Measurements from ENCODE around the gene PARP12.

Gene PARP12

GRCh38 chr7:140008755-140009610, 53.8 kb downstream of the PARP12 start:
- Histone ChIP-seq H3K36me3 (ENCODE audit: control insufficient read depth, insufficient read depth, low read length) (no peaks in the 10 kb centered on the region), H3K4me1 (ENCODE audit: control insufficient read depth, low read depth, low read length) (peaks cover 3% of the 10 kb centered on the region), H2AK5ac (ENCODE audit: low read length) (no peak overlapping the region), H3K56ac (ENCODE audit: low read length) (no peak overlapping the region), H2BK15ac (replicated peaks; ENCODE audit: low read depth) (no peak overlapping the region), H3K4ac (ENCODE audit: low read depth, low read length) (no peak overlapping the region), H4K8ac (ENCODE audit: low read depth, low read length) (no peak overlapping the region), H3K23ac (ENCODE audit: low read length) (no peak overlapping the region), H3K4me3 (ENCODE audit: low read length) (no peak overlapping the region), H3K4me2 (ENCODE audit: low read length) (no peak overlapping the region), H3K79me1 (ENCODE audit: low read length) (no peaks in the 10 kb centered on the region), H3K79me2 (ENCODE audit: control insufficient read depth, insufficient read depth, low read length) (no peaks in the 10 kb centered on the region), H4K5ac (ENCODE audit: low read length) (no peak overlapping the region), H3K27me3 (ENCODE audit: insufficient read depth, low read length, poor library complexity) (no peaks in the 10 kb centered on the region), H2BK5ac (ENCODE audit: low read length) (no peak overlapping the region), H2BK120ac (ENCODE audit: low read depth, low read length) (no peak overlapping the region), H3K18ac (ENCODE audit: low read length) (no peak overlapping the region), H3K27ac (ENCODE audit: low read depth, low read length) (no peak overlapping the region), H3K9ac (ENCODE audit: low read length) (no peak overlapping the region)
- no CpG with 5 or more reads among the region's 16 CpGs for WGBS (ENCODE audit: extremely low coverage, insufficient coverage, low lambda C conversion rate)
- DNase-seq = no peak

- H3K18ac ChIP-seq (ENCODE audit: low read length) = no peak overlapping the region
- no peaks in the 10 kb centered on the region for H3K27me3 ChIP-seq (ENCODE audit: insufficient read depth, low read length, poor library complexity)
- H3K36me3 ChIP-seq (ENCODE audit: control insufficient read depth, insufficient read depth, low read length) = no peaks in the 10 kb centered on the region
- WGBS (ENCODE audit: extremely low coverage, insufficient coverage, low lambda C conversion rate) = no CpG with 5 or more reads among the region's 11 CpGs
- no peak overlapping the region for H3K4ac ChIP-seq (ENCODE audit: low read depth, low read length)
- no peak overlapping the region for H2AK5ac ChIP-seq (ENCODE audit: low read length)
- H3K27ac ChIP-seq (ENCODE audit: low read depth, low read length) = no peak overlapping the region
- DNase-seq = no peak
- H2BK120ac ChIP-seq (ENCODE audit: low read depth, low read length) = no peak overlapping the region
- H3K4me3 ChIP-seq (ENCODE audit: low read length) = no peak overlapping the region
- H2BK15ac ChIP-seq (replicated peaks; ENCODE audit: low read depth) = no peak overlapping the region
- no peaks in the 10 kb centered on the region for H3K79me2 ChIP-seq (ENCODE audit: control insufficient read depth, insufficient read depth, low read length)
- H4K8ac ChIP-seq (ENCODE audit: low read depth, low read length) = no peak overlapping the region
- H3K79me1 ChIP-seq (ENCODE audit: low read length) = no peaks in the 10 kb centered on the region
- H3K4me1 ChIP-seq (ENCODE audit: control insufficient read depth, low read depth, low read length) = peaks cover 3% of the 10 kb centered on the region
- H4K5ac ChIP-seq (ENCODE audit: low read length) = no peak overlapping the region
- H3K9ac ChIP-seq (ENCODE audit: low read length) = no peak overlapping the region
- no peak overlapping the region for H2BK5ac ChIP-seq (ENCODE audit: low read length)
- no peak overlapping the region for H3K23ac ChIP-seq (ENCODE audit: low read length)
- H3K56ac ChIP-seq (ENCODE audit: low read length) = no peak overlapping the region
- no peak overlapping the region for H3K4me2 ChIP-seq (ENCODE audit: low read length)
Observed at GRCh38 chr7:140007051-140007690, 55.6 kb downstream of the PARP12 start.

DNA sequence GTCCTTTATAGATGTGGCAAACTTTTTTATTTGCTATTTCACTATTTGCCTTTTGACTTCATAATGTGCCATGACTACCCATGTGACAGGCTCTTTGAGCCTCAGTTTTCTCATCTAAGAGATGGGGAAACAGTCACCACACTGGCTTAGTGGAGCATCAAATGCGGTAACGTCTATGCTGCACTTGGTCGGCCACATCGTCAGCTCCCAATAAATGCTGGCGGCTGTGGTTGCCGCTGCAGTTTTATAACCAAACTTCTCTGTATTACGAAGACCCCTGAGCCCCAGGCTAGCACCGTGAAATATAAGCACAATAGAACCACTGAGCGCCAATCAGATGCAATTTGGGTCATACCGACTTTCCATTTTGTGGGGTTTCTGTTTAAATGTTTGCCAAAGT, 56.2 kb downstream of the PARP12 start:
- no peak overlapping the region for H3K4ac ChIP-seq (ENCODE audit: low read depth, low read length)
- H3K79me2 ChIP-seq (ENCODE audit: control insufficient read depth, insufficient read depth, low read length) = no peaks in the 10 kb centered on the region
- no peak for DNase-seq
- H4K5ac ChIP-seq (ENCODE audit: low read length) = no peak overlapping the region
- H3K56ac ChIP-seq (ENCODE audit: low read length) = no peak overlapping the region
- no peak overlapping the region for H4K8ac ChIP-seq (ENCODE audit: low read depth, low read length)
- H3K27ac ChIP-seq (ENCODE audit: low read depth, low read length) = no peak overlapping the region
- no peak overlapping the region for H3K23ac ChIP-seq (ENCODE audit: low read length)
- no peak overlapping the region for H2BK120ac ChIP-seq (ENCODE audit: low read depth, low read length)
- no peaks in the 10 kb centered on the region for H3K4me1 ChIP-seq (ENCODE audit: control insufficient read depth, low read depth, low read length)
- no peak overlapping the region for H3K4me3 ChIP-seq (ENCODE audit: low read length)
- no peak overlapping the region for H2BK5ac ChIP-seq (ENCODE audit: low read length)
- no peak overlapping the region for H3K9ac ChIP-seq (ENCODE audit: low read length)
- no peak overlapping the region for H2BK15ac ChIP-seq (replicated peaks; ENCODE audit: low read depth)
- H3K18ac ChIP-seq (ENCODE audit: low read length) = no peak overlapping the region
- no peaks in the 10 kb centered on the region for H3K27me3 ChIP-seq (ENCODE audit: insufficient read depth, low read length, poor library complexity)
- no CpG with 5 or more reads among the region's 10 CpGs for WGBS (ENCODE audit: extremely low coverage, insufficient coverage, low lambda C conversion rate)
- H3K36me3 ChIP-seq (ENCODE audit: control insufficient read depth, insufficient read depth, low read length) = no peaks in the 10 kb centered on the region
- H3K79me1 ChIP-seq (ENCODE audit: low read length) = no peaks in the 10 kb centered on the region
- H3K4me2 ChIP-seq (ENCODE audit: low read length) = no peak overlapping the region
- no peak overlapping the region for H2AK5ac ChIP-seq (ENCODE audit: low read length)

DNA sequence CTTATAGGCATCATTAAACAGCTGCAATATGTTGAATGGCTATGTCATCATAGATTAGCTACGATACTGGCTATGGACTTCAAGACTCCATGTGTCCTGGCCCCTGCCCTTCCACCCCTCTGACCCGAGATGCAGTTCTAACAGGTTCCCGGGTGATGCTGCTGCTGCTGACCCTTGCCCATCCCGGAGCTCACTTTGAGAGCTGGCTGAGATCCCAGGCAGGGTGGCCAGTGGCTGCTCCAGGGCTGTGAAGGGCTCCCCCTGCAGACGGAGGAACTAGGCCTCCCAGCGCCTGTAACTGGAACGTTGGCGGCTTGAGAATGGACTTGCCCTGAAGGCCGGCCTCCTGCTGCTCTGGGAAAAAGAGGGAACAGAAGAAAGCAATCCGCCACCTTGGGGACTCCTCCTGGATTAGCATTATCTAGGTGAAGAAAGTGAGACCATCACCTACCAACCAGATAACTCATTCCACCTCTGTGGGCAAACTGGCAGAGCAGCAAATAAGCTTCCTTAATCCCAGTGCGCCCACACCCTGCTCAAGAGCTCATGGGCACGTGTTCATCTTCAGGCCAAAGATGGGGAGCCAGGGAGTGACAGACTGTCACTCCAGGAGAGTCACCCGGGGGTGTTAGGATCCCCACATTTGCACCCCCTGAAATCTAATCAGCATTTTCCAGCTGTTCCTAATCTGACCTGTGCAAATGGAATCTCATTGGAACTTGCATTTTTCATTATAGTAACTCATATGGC, 56.8 kb downstream of the PARP12 start:
- no peak overlapping the region for H3K18ac ChIP-seq (ENCODE audit: low read length)
- H2AK5ac ChIP-seq (ENCODE audit: low read length) = no peak overlapping the region
- no peak overlapping the region for H3K4me3 ChIP-seq (ENCODE audit: low read length)
- H3K27me3 ChIP-seq (ENCODE audit: insufficient read depth, low read length, poor library complexity) = no peaks in the 10 kb centered on the region
- no peak overlapping the region for H3K27ac ChIP-seq (ENCODE audit: low read depth, low read length)
- no peak overlapping the region for H3K4me2 ChIP-seq (ENCODE audit: low read length)
- no peak overlapping the region for H3K23ac ChIP-seq (ENCODE audit: low read length)
- DNase-seq = peak; percentile 85
- no CpG with 5 or more reads among the region's 13 CpGs for WGBS (ENCODE audit: extremely low coverage, insufficient coverage, low lambda C conversion rate)
- H3K56ac ChIP-seq (ENCODE audit: low read length) = peak overlapping the region; percentile 15
- no peak overlapping the region for H4K8ac ChIP-seq (ENCODE audit: low read depth, low read length)
- H2BK15ac ChIP-seq (replicated peaks; ENCODE audit: low read depth) = no peak overlapping the region
- no peaks in the 10 kb centered on the region for H3K79me2 ChIP-seq (ENCODE audit: control insufficient read depth, insufficient read depth, low read length)
- H3K9ac ChIP-seq (ENCODE audit: low read length) = no peak overlapping the region
- H2BK5ac ChIP-seq (ENCODE audit: low read length) = no peak overlapping the region
- no peaks in the 10 kb centered on the region for H3K36me3 ChIP-seq (ENCODE audit: control insufficient read depth, insufficient read depth, low read length)
- no peak overlapping the region for H3K4ac ChIP-seq (ENCODE audit: low read depth, low read length)
- no peaks in the 10 kb centered on the region for H3K4me1 ChIP-seq (ENCODE audit: control insufficient read depth, low read depth, low read length)
- no peak overlapping the region for H2BK120ac ChIP-seq (ENCODE audit: low read depth, low read length)
- no peaks in the 10 kb centered on the region for H3K79me1 ChIP-seq (ENCODE audit: low read length)
- H4K5ac ChIP-seq (ENCODE audit: low read length) = no peak overlapping the region

DNA sequence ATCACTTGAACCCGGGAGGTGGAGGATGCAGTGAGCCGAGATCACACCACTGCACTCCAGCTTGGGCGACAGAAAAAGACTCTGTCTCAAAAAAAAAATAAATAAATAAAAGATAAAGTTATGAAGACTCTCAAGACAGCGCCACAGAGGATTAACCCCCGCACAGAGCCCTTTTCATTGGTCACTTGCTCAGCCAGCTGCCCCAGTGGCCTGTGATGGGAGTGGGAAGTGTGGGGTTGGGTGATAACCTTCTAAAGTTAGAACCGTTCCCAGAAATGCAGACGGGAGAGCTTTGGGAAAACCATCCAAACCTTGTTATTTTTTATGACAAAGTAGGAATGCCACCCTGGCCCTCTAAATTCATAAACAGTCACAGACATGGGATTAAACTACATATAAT, 57.4 kb downstream of the PARP12 start:
- Histone ChIP-seq H3K27me3 (ENCODE audit: insufficient read depth, low read length, poor library complexity) (no peaks in the 10 kb centered on the region), H3K18ac (ENCODE audit: low read length) (no peak overlapping the region), H3K56ac (ENCODE audit: low read length) (no peak overlapping the region), H3K4me3 (ENCODE audit: low read length) (no peak overlapping the region), H3K23ac (ENCODE audit: low read length) (no peak overlapping the region), H3K4me2 (ENCODE audit: low read length) (no peak overlapping the region), H2BK15ac (replicated peaks; ENCODE audit: low read depth) (no peak overlapping the region), H3K36me3 (ENCODE audit: control insufficient read depth, insufficient read depth, low read length) (no peaks in the 10 kb centered on the region), H3K79me1 (ENCODE audit: low read length) (no peaks in the 10 kb centered on the region), H3K9ac (ENCODE audit: low read length) (no peak overlapping the region), H3K79me2 (ENCODE audit: control insufficient read depth, insufficient read depth, low read length) (no peaks in the 10 kb centered on the region), H3K4me1 (ENCODE audit: control insufficient read depth, low read depth, low read length) (no peaks in the 10 kb centered on the region), H2BK5ac (ENCODE audit: low read length) (no peak overlapping the region), H2AK5ac (ENCODE audit: low read length) (no peak overlapping the region), H4K5ac (ENCODE audit: low read length) (no peak overlapping the region), H3K27ac (ENCODE audit: low read depth, low read length) (no peak overlapping the region), H2BK120ac (ENCODE audit: low read depth, low read length) (no peak overlapping the region), H3K4ac (ENCODE audit: low read depth, low read length) (no peak overlapping the region), H4K8ac (ENCODE audit: low read depth, low read length) (no peak overlapping the region)
- no CpG with 5 or more reads among the region's 7 CpGs for WGBS (ENCODE audit: extremely low coverage, insufficient coverage, low lambda C conversion rate)
- no peak for DNase-seq
